ENCODE measurements around the gene MAP1B. TPM values are rescaled to one million over a fixed set of nuclear protein-coding genes. Genes with fewer than 3 reads are reported as not detected.

MAP1B gene
- total and polyA plus RNA-seq, 9 of the 15 experiments (the other 6 are each of a cell fraction or from before 2014, with no cell fraction given) = 5.2 to 66.1 (median 17.3) TPM

DNA sequence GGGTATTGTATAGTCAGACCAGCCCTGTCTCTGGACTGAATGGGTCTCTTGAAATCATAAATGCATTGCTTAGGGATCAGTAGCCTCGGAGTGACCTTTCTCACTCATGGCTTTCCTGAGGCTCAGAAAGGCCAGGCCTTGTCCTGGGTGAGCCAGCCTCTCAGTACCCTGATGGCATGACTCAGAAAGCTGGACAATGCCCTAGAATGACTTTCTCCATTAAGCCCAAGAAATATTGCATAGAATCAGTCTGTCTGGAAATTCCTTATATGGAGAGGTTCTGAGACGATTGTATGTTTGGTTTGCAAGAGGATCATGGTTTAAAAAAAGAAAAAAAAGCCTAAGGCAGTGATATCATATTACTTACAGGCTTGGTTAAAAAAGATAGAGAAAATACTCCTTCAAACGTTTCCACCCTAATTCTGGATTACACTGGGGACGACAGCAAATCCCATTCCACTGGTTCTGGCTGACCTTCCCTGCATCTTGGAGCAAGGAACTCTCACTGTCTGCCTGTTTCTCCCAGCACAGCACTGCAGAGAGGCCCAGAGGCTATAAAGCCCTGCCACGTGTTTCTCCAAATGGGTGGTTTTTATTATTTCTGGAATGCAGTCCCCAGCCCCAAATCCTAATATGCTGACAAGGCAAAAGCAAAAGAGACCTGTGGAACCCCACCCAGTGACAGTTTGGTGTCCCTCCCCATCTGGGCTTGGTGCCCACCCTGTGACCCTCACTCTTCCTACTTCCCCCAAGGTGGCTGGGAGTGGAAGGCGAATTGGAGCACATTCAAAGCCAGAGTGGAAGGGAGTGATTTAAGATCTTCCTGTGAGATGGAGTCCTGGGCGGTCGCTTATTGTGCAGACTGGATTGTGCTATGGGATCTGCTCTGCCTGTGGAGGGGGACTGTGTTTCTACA, 34.4 kb downstream of the MAP1B start:
- Histone ChIP-seq H3K4me3 (no peak overlapping the region), H3K27ac (ENCODE audit: extremely low read depth, low read depth, low read length) (no peak overlapping the region), H3K9me3 (replicated peaks; ENCODE audit: control insufficient read depth, insufficient read depth, low read depth, low read length) (no peaks in the 10 kb centered on the region), H4K20me1 (replicated peaks; ENCODE audit: control insufficient read depth, insufficient read depth, low read length) (no peaks in the 10 kb centered on the region), H3K4me2 (ENCODE audit: insufficient read depth, low read length) (no peak overlapping the region), H3K9ac (ENCODE audit: insufficient read depth in 1 of 2, low read depth in 2 of 2, low read length in 2 of 2) (no peak overlapping the region), H3K27me3 (ENCODE audit: control insufficient read depth in 2 of 2, insufficient read depth in 2 of 2, low read length in 2 of 2) (no peaks in the 10 kb centered on the region), H3K79me2 (ENCODE audit: control insufficient read depth, insufficient read depth, low read length) (no peaks in the 10 kb centered on the region; the same call in 2 of the 3 replicates), H3K36me3 (ENCODE audit: control insufficient read depth, insufficient read depth, low read length) (peaks cover 4% of the 10 kb centered on the region; the same call in 1 of the 3 replicates), H3K9me1 (ENCODE audit: control insufficient read depth, insufficient read depth, low read length) (no peaks in the 10 kb centered on the region), H3K4me1 (replicated peaks in 1 of 2; ENCODE audit: control insufficient read depth in 2 of 2, insufficient read depth in 2 of 2, low read length in 2 of 2) (peaks cover 0 to 11% of the 10 kb centered on the region in 2 experiments; a peak in 3 of 5 replicates), H2AFZ (ENCODE audit: low read depth, low read length) (no peak overlapping the region)
- FAIRE-seq (no peak), ATAC-seq (no peak), DNase-seq (ENCODE audit: extremely low read depth in 1 of 4, low spot score in 3 of 4) (no peak)
- 71% methylated on average over 8 of the region's 8 CpGs for WGBS (ENCODE audit: insufficient coverage, low coverage, missing lambda C conversion rate)
- ChIA-PET CTCF (ENCODE audit: low intra/inter-chr PET ratio) (no interaction called here), POLR2A (no interaction called here)
- intact Hi-C loops (cut with micrococcal nuclease) (no loop called here), in situ Hi-C loops (cut with MboI) (no loop called here)
- no TSS peak for BruUV-seq (replicated peaks)
- TF ChIP-seq ZNF316 (IDR thresholded peaks at IDR 0.05) (peak; percentile 84), RBM17 (IDR thresholded peaks at IDR 0.05; ENCODE audit: borderline replicate concordance, low read depth, low read length) (no peak), SMAD3 (CRISPR knock-in tag; conservative IDR thresholded peaks at IDR 0.05) (no peak), MAFF (IDR thresholded peaks at IDR 0.05; ENCODE audit: low read length) (peak; percentile 82), KAT2B (IDR thresholded peaks at IDR 0.05; ENCODE audit: low read depth, low read length) (no peak), C11orf30 (IDR thresholded peaks at IDR 0.05; ENCODE audit: low read depth) (peak; percentile 81), KDM2B (CRISPR knock-in tag; IDR thresholded peaks at IDR 0.05) (no peak), MAFG (tag; conservative IDR thresholded peaks at IDR 0.05) (peak; percentile 63), MAFK (IDR thresholded peaks at IDR 0.05; ENCODE audit: low read length) (peak; percentile 90), YBX1 (IDR thresholded peaks at IDR 0.05) (no peak), PHF20 (IDR thresholded peaks at IDR 0.05; ENCODE audit: partially characterized antibody) (no peak), NELFE (IDR thresholded peaks at IDR 0.05; ENCODE audit: insufficient read depth, insufficient read length) (no peak), EP400 (IDR thresholded peaks at IDR 0.05) (no peak)
- TF ChIP-seq, protein P1, sequence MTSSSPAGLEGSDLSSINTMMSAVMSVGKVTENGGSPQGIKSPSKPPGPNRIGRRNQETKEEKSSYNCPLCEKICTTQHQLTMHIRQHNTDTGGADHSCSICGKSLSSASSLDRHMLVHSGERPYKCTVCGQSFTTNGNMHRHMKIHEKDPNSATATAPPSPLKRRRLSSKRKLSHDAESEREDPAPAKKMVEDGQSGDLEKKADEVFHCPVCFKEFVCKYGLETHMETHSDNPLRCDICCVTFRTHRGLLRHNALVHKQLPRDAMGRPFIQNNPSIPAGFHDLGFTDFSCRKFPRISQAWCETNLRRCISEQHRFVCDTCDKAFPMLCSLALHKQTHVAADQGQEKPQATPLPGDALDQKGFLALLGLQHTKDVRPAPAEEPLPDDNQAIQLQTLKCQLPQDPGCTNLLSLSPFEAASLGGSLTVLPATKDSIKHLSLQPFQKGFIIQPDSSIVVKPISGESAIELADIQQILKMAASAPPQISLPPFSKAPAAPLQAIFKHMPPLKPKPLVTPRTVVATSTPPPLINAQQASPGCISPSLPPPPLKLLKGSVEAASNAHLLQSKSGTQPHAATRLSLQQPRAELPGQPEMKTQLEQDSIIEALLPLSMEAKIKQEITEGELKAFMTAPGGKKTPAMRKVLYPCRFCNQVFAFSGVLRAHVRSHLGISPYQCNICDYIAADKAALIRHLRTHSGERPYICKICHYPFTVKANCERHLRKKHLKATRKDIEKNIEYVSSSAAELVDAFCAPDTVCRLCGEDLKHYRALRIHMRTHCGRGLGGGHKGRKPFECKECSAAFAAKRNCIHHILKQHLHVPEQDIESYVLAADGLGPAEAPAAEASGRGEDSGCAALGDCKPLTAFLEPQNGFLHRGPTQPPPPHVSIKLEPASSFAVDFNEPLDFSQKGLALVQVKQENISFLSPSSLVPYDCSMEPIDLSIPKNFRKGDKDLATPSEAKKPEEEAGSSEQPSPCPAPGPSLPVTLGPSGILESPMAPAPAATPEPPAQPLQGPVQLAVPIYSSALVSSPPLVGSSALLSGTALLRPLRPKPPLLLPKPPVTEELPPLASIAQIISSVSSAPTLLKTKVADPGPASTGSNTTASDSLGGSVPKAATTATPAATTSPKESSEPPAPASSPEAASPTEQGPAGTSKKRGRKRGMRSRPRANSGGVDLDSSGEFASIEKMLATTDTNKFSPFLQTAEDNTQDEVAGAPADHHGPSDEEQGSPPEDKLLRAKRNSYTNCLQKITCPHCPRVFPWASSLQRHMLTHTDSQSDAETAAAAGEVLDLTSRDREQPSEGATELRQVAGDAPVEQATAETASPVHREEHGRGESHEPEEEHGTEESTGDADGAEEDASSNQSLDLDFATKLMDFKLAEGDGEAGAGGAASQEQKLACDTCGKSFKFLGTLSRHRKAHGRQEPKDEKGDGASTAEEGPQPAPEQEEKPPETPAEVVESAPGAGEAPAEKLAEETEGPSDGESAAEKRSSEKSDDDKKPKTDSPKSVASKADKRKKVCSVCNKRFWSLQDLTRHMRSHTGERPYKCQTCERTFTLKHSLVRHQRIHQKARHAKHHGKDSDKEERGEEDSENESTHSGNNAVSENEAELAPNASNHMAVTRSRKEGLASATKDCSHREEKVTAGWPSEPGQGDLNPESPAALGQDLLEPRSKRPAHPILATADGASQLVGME (CRISPR knock-in tag; IDR thresholded peaks at IDR 0.05) = no peak

Data from K562 (cell line).